Activated gamma-delta T cell treated with Interleukin-2 at 50 U/mL for 16 hours (primary cell): ENCODE data around the gene ARHGAP45.
A peak's percentile ranks its signal among the peaks of the same experiment; 100 is the strongest.

Source experiments
- DNase-seq: peaks from one replicate; pipeline ENCODE4 v3.0.0-alpha.2; 2020

ARHGAP45 gene

DNA sequence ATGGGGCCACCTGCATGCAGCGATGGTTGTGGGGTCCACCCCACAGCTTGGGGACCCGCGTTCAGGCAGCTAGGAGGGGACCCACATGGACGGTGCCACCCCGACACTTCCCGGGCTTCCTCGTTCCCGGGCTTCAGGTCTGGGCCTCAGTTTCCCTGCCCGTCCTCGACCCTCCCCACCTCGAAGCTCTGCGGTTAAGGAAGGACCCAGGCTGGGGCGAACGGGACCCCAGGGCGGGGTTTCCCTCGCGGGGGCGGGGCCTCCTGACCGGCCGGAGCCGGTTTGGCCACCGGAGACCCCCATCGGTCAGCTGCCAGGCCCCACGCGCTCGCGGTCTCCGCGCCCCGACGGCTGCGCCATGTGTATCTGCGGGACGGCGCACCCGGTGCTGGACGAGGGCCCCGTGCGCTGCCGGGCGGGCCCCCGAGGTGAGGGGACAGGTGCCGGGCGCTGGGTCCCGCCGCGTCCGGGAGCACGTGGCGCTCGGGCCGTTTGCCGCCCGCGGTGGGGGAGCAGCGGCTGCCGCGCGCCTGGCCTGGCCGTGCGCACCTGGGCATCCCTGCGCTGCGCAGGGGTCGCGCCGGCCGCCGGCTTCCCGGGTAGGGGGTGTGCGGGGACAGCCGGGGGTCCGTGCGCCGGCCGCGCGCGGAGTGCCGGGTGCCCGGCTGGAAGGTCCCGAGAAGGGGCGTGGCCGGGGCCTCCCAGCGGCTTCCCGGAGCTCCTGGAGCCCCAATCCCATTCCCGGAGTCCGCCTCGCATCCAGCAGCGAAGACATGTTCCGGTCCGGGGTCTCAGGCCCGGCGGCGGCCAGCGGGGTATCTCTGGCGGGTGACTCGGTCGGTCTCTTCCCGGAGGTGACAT, 4.2 kb downstream of the ARHGAP45 start:
- no peak for DNase-seq

DNA sequence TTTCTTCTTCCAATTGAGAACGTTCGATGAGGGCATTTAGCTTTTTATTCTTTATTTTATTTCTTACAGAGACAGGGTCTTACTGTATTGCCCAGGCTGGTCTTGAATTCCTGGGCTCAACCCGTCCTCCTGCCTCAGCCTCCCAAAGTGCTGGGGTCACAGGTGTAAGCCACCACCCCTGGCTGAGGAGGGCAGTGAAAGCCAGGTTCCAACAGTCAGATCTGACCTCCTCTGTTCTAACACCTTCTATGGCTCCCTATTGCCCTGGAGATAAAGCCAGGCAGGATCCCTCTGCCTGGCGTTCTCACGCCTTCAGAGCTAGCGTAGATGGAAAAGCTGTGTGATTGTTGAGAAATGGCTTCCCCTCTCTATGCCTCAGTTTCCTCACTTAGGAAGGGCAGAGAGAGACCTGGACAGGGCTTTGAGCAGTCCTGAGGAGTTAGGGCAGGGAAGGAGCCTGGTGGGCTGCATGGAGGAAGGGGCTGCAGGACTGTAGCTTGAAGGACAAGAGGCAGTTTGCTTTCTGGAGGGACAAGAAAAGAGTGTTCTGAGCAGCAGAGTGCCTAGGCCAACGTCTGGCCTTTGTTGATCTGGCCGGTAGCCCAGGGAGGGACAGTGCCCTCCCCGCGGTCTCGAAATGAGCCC, 5.5 kb downstream of the ARHGAP45 start:
- DNase-seq: no peak

DNA sequence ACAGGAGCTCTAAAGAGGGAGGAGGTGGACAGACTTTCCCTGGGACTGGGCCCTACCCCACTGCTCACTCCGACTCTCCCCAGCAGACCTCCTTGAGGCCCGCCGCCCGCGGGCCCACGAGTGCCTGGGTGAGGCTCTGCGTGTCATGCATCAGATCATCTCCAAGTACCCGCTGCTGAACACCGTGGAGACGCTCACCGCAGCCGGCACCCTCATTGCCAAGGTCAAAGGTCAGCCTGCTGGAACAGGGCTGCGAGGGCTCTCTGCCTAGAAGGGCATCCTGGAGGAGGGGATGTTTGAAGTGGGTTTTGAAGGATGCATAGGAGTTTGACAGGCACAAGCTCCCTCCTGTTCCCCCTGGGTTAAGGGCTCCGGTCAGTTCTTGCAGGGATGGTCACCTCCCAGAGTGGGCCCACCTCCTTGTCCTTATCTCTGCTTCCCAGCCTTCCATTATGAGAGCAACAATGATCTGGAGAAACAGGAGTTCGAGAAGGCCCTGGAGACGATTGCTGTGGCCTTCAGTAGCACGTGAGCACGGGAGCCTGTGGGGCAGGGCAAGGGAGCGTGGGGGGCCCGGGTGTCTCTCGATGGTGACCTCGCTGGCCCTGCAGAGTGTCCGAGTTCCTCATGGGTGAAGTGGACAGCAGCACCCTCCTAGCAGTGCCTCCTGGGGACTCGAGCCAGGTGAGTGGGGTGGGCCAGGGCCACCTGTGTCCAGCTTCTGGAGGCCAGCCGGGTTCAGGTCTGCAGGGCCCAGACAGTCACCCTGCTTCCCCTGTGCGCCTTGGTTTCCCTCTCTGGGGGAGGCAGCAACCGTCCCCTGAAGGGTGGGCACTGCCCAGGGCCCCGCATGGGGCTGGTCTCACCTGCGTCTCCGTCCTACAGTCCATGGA, 6.3 kb downstream of the ARHGAP45 start:
- no peak for DNase-seq

DNA sequence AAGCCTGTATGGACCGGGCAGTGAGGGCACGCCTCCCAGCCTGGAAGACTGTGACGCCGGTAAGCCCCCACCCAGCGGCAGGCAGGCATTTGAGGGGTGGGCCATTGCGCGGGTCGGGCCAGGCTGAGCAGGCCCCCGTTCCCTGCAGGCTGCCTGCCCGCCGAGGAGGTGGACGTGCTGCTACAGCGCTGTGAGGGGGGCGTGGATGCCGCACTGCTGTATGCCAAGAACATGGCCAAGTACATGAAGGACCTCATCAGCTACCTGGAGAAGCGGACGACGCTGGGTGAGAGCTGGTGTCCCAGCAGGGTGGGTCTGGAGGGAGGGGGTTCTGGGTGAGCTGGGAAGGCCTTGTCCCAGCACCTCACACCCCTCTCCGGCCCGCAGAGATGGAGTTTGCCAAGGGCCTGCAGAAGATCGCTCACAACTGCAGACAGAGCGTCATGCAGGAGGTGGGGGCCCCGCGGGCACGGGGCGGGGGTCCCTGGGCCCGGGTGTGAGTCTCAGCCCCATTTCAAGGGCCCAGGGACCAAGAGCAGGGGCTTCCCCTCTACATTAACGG, 7.1 kb downstream of the ARHGAP45 start:
- no peak for DNase-seq

DNA sequence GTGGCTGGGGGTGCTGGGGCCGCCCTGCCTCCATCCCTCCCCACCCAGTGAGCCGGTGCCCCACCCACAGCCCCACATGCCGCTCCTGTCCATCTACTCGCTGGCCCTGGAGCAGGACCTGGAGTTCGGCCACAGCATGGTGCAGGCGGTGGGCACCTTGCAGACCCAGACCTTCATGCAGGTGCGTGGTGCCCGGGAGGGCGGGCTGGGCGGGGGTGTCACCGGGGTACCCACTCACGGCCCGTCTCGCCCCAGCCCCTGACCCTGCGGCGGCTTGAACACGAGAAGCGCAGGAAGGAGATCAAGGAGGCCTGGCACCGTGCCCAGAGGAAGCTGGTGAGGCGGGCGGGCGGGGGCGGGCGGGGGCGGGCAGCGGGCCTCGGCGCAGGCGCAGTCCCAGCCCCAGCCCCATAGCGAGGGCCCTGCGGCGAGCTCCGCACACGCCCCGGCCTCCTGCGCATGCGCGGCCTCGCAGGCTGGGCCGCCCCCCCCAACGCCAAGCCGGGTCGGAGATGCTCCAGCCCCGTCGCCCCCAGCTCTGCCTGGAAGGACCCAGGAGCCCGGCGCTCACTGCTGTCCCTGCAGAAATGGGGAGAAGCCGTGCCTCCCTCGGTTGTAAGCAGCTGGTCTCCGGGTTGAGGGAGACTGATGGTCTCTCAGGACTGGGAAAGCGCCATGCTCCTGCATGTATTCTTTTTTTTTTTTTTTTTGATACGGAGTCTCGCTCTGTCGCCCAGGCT, 7.7 kb downstream of the ARHGAP45 start:
- peak; percentile 99 for DNase-seq

DNA sequence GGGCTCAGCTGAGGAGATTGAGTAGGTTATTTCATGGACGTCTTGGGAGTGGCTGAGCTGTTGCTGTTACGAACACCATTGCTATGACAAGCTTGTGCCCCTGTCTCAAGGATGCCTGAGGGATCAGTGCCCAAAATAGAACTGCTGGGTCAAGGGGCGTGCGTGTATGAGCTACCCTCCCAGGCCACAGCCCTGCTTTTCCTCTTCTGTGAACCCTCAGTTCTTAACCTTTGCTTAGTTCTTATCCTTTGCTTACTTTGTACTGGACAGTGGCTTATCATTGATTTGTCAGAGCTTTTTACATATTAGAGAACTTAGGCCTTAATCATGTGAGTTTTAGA, 9.0 kb downstream of the ARHGAP45 start:
- DNase-seq: no peak

DNA sequence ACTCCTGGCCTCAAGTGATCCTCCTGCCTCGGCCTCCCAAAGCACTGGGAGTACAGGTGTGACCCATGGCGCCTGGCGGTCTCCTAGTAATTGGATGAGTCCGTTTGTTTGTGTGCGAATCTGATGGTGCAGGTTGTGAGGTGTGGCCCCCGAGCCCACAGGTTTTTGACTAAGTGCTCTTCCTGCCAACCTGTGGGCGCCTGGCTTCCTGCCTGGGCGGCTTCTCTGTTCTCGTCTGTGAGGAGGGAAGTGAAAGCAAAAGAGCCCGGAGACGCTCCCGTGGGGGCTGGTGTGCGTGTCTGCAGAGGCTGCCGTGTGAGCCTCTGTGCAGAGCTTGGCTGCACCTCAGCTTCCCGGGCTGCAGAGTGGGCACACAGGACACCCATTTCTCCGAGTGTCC, 10.0 kb downstream of the ARHGAP45 start:
- DNase-seq: peak; percentile 93

DNA sequence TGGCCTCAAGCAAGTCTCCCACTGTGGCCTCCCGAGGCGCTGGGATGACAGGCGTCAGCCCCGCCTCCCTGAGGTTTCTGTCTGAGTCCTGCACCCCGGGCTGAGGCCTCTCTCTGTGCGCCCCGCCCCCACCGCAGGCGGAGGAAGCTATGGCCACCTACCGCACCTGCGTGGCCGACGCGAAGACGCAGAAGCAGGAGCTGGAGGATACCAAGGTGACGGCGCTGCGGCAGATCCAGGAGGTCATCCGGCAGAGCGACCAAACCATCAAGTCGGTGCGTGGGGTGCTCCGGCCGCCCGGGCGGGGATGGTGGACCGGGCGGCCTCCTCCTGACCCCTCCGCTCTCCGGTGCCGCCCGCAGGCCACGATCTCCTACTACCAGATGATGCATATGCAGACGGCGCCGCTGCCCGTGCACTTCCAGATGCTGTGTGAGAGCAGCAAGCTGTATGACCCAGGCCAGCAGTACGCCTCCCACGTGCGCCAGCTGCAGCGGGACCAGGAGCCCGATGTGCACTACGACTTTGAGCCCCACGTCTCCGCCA, 12.7 kb downstream of the ARHGAP45 start:
- DNase-seq: no peak

DNA sequence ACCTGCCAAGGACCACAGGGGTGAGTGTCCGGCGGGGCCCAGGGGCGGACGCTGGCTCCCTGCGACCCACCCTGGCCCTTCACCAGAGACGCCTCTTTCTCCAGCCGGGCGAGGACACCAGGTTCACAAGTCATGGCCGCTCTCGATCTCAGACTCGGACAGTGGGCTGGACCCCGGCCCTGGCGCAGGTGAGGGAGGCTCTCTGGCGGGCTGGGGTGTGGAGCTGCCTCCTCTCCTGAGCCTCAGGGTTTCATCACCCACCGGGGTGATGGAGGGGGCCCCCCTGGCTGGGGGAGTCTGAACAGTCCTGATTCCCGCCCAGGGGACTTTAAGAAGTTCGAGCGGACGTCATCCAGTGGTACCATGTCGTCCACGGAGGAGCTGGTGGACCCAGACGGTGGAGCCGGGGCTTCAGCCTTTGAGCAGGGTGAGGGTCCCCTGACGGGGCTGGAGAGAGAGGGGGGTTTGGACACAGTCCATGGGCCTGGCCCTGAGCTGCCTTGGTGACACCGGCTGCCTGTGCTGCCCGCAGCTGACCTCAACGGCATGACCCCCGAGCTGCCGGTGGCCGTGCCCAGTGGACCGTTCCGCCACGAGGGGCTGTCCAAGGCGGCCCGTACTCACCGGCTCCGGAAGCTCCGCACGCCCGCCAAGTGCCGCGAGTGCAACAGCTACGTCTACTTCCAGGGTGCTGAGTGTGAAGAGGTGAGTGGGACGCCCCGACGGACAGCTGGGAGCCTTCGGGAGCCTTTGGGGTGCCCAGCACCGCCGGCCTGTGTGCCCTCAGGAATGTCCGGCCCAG, 13.6 kb downstream of the ARHGAP45 start:
- DNase-seq: no peak

DNA sequence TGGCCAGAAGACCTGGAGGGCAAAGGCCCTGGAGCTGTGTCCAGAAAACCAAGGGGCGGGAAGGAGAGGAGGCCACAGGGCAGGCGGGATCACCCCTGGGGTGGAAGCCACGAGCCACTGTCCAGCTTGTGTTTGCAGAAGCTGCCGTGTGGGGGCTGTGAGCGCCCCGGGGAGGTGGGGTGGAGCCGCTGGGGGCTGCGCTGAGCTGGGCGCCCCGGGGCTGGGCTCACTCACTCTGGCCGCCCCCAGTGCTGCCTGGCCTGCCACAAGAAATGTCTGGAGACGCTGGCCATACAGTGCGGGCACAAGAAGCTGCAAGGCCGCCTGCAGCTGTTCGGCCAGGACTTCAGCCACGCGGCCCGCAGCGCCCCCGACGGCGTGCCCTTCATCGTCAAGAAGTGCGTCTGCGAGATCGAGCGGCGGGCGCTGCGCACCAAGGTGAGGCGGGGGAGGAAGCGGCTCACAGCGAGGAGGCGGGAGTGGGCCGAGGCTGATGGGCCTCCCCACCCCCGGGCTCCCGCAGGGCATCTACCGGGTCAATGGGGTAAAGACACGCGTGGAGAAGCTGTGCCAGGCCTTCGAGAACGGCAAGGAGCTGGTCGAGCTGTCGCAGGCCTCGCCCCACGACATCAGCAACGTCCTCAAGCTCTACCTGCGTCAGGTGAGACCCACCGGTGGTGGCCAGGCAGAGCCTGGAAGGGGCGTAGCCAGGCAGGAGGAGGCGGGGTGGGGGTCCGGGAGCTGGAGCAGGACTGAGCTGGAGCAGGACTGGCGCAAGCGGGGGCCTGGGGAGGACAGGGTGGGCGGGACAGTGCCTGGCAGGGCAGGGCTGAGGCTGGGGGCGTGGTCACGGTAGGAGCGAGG, 14.6 kb downstream of the ARHGAP45 start:
- no peak for DNase-seq

DNA sequence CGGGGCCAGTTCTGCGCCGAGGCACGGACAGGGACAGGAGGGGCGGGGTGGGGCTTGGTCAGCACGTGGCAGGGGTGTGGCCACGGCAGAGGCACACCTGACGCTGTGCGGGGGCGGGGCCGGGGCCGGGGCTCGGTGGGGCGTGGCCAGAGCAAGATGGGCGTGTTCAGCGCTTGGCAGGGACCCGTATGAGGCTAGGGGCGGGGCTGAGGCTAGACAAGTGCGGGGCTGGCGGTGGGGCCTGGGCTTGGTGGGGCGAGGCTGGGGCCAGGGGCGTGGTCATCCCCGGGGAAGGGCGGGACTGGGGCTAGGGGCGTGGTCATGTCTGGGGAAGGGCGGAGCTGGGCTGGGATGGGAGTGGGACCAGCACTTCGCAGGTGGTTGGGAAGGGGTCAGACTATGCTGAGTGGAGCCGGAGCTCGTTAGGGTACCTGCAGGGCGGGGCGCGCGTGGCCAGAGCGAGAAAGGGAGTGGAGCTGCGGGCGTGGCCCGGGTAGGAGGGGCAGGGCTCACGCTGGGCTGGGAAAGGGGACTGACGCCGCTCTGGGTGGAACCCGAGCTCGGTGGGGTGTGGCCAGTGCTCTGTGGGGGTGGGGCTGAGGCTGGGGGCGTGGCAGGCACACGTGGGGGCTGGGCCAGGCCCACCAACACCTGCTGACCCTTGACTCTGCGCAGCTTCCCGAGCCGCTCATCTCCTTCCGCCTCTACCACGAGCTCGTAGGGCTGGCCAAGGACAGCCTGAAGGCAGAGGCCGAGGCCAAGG, 15.4 kb downstream of the ARHGAP45 start:
- DNase-seq: peak; percentile 50

DNA sequence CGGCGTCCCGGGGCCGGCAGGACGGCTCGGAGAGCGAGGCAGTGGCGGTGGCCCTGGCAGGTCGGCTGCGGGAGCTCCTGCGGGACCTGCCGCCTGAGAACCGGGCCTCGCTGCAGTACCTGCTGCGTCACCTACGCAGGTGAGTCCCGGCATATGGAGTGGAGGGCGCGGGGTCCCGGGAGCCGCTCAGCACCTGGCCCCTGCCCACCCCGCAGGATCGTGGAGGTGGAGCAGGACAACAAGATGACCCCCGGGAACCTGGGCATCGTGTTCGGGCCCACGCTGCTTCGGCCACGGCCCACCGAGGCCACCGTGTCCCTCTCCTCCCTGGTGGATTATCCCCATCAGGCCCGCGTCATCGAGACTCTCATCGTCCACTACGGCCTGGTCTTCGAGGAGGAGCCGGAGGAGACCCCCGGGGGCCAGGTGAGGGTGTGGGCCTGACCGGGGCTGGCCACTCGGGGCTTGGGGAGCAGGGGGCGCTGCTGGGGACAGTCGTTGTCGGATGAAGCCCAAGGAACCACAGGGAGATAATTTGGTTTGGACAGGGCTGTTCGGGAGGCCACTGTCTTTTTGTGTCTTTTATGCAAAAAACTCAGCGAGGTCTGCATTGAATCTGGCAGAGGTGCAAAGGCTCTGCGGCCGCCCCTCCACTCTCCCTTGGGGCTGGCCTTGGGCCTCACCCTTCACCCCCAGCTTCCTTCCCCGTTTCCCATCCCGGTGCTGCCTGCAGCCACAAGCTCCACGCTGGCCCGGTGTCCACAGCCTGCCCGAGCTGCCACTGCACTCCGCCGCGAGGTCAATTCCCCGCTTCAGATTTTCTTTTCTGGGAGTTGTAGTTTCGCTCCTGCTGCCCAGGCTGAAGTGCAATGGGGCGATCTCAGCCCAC, 16.2 kb downstream of the ARHGAP45 start:
- DNase-seq: no peak

DNA sequence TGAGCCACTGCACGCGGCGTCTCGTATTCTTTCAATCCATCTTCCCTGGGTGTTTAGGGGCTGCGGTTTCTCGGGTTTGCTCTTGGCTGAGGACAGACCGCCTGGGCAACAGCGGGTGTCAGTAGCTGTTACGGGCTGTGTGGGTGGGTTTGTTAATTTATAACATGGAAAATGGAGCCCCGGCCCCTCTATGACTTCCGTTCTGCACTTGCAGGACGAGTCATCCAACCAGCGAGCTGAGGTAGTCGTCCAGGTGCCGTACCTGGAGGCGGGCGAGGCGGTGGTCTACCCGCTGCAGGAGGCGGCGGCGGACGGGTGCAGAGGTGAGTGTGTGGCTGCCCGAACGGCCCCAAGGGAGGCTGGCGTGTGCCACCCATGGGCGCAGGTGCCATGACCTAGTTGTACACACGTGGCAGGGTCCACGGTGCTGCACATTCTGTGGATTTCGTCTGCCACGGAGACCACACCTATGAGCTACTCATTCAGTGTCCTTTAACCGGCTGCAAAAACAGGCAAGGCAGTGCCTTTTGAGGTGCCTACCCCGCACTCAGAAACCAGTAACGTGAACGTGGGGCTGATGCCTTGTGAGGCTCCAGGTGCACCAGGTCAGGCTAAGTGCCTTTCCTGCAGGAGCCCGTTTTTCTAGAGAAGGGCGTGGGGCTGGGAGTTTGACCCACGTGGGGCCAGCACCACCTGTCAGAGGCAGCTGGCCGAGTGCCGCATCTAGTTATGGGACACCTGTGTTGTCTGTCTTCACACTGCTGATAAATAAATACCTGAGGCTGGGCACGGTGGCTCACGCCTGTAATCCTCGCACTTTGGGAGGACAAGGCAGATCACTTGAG, 17.3 kb downstream of the ARHGAP45 start:
- DNase-seq: no peak

DNA sequence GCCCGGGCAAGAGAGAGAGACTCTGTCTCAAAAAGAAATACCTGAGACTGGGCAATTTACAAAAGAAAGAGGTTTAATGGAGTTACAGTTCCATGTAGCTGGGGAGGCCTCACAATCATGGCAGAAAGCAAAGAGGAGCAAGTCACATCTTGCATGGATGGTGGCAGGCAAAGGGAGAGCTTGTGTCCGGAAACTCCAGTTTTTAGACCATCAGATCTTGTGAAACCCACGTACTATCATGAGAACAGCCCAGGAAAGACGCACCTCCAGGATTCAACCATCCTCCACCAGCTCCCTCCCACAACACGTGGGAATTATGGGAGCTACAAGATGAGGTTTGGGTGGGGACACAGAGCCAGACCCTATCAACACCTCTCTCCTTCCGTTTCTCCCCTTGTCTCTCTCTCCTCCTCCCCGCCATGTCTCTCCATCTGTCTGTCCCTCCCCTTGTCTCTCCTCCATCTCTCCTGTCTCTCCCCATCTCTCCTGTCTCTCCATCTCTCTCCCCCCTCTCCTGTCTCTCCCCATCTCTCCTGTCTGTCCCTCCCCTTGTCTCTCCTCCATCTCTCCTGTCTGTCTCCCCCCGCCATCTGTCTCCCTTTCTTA, 18.2 kb downstream of the ARHGAP45 start:
- DNase-seq: no peak

DNA sequence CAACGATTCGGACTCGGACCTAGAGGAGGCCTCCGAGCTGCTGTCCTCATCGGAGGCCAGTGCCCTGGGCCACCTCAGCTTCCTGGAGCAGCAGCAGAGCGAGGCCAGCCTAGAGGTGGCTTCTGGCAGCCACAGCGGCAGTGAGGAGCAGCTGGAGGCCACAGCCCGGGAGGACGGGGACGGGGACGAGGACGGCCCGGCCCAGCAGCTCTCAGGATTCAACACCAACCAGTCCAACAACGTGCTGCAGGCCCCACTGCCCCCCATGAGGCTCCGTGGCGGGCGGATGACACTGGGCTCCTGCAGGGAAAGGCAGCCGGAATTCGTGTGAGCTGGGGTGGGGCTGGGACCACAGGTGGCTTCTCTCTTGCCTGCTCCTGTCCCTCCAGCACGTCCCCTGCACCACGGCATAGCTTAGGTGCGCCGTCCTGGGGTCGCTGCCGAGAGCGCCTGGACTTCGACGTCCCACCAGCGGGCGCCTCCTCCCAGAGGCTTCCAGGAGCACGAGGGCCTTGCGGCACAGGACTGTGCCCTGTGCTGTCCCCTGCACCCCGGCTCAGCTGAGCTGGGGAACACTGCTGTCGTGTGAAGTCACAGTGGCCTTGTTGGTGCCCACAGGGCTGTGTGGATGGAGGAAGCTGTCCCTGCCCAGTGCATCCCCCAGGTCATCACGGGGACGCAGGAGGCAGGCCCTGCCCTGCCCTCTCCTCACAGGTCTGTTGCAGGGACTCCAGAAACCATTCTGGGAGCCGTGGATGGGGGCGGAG, 18.9 kb downstream of the ARHGAP45 start:
- no peak for DNase-seq

DNA sequence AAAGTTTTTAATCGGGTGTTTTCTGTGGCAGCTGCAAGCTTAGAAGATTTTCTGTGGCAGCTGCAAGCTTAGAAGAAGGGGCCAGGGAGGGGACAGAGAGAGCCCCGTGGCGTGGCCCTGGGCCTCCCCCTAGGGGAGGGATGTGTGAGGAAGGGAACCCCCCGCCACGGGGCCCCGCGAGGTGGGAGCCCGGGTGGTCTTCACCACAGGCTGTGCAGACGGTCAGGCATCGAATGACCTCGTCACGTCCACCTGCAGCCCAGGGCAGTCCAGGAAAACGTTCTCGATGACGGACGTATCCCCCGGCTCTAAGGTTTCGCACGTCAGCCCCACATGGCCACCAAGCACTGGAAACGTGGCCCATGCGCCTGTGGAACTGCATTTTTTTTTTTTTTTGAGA, 19.6 kb downstream of the ARHGAP45 start:
- no peak for DNase-seq
